GM13977 (cell line): ENCODE data around the gene TMEM178A.

Experiments
- DNase-seq: peaks from one replicate; pipeline ENCODE4 v3.0.0; 2012; ENCODE audit warnings: low spot score
- in situ Hi-C: fragments of 300-500 bp; cut with MboI; formaldehyde crosslinking; loops from one replicate; pipeline ENCODE4 v1.12.0; 2022; ENCODE audit warnings: low sequenced_read_pairs, low pct_unique_long_range_greater_than_20kb, mixed read lengths, inconsistent platforms; ENCODE audit not compliant: unreplicated experiment
- TF ChIP-seq, protein P1 (sequence below): IDR thresholded peaks from 2 replicates; pipeline ENCODE4 v1.5.1; 2012; ENCODE audit warnings: mild to moderate bottlenecking, control low read depth; ENCODE audit not compliant: insufficient read depth; ENCODE audit errors: extremely low read depth, missing control alignments

The TMEM178A gene

DNA sequence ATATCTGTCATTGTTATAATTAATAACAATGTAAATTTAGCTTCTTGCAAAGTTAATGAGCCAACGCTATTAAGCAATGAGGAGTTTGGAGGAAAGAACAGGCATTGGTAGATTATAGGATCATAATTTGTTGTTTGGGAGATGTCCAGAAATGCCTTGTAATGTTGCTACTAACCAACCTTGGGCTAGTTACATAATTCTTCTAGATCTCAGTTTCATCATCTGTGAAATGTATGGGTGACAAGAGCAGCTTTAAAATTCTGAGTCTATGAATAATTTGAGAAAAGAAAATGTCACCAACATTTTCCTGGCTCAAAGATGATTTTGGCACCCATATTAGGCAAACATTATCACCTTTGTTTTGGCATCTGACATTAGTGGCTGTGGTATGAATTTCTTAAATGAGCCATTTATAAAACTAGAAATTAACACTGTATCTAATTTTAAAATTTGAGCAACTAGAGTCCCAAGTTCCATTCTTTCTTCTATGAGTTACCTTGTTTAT, 2.9 kb downstream of the TMEM178A start:
- in situ Hi-C loops, result no loop called here
- DNase-seq, result no peak
- TF ChIP-seq, protein P1, sequence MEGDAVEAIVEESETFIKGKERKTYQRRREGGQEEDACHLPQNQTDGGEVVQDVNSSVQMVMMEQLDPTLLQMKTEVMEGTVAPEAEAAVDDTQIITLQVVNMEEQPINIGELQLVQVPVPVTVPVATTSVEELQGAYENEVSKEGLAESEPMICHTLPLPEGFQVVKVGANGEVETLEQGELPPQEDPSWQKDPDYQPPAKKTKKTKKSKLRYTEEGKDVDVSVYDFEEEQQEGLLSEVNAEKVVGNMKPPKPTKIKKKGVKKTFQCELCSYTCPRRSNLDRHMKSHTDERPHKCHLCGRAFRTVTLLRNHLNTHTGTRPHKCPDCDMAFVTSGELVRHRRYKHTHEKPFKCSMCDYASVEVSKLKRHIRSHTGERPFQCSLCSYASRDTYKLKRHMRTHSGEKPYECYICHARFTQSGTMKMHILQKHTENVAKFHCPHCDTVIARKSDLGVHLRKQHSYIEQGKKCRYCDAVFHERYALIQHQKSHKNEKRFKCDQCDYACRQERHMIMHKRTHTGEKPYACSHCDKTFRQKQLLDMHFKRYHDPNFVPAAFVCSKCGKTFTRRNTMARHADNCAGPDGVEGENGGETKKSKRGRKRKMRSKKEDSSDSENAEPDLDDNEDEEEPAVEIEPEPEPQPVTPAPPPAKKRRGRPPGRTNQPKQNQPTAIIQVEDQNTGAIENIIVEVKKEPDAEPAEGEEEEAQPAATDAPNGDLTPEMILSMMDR, result no peak

DNA sequence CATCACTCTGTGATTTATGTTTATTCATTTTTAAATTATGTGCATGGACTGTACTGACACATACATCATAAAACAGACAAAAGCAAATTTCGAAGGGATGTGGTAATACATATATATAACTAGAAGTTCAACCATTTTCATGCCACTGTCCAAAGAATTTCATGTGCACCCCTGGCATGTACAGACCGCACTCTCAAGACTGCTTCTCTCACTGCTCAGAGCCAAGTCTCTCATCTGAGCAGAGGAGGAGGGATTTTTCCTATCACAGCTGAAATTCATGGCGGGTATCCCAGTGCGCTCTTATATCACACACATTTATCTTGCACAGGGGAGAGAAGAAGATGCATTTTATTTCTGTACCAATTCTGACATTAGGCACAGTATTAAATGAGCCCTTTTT, 5.9 kb downstream of the TMEM178A start:
- in situ Hi-C loops, result no loop called here
- TF ChIP-seq, protein P1, result no peak
- no peak for DNase-seq

DNA sequence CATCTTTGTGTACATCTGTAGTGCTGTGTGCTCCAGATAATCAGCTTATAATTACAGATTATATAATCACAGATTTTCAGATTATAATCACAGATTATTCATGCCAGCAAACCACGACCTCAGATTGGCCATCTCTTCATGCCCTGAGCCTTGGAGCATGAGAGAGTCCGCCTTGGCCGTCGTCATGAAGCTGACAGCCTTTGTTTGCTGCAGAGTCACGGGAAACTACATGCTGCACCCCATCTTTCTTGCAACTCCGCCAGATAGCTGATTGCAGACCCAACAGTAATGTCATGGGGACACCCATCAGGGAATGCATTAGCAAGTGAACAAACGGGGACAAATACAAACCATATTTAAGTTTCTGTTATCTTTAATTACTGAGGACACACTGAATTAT, 7.3 kb downstream of the TMEM178A start:
- no peak for DNase-seq
- in situ Hi-C loops, result no loop called here
- TF ChIP-seq, protein P1, result no peak

- TF ChIP-seq, protein P1, result no peak
- no peak for DNase-seq
- in situ Hi-C loops, result no loop called here
Observed at GRCh38 chr2:39676342-39676741, 10.6 kb downstream of the TMEM178A start.

GRCh38 chr2:39678170-39678569, 12.5 kb downstream of the TMEM178A start:
- TF ChIP-seq, protein P1, result no peak
- in situ Hi-C loops, result no loop called here
- DNase-seq, result no peak

- TF ChIP-seq, protein P1, result no peak
- in situ Hi-C loops, result no loop called here
- DNase-seq, result no peak
Observed at GRCh38 chr2:39679805-39680204, 14.1 kb downstream of the TMEM178A start.
